Neural progenitor cell (in vitro differentiated cells): ENCODE data around the gene C9. TPM values are rescaled to one million over a fixed set of nuclear protein-coding genes. Genes with fewer than 3 reads are reported as not detected.

Experiments
- DNase-seq: peaks from one replicate; pipeline ENCODE4 v3.0.0-alpha.2; 2016; ENCODE audit warnings: low spot score
- H2AFZ ChIP-seq: fragments of 200-600 bp; sonication (generic); replicated peaks from 2 replicates; pipeline ENCODE4 v1.6.1; 2016; ENCODE audit warnings: antibody characterized with exemption
- H3F3A ChIP-seq: fragments of 200-600 bp; sonication (generic); 2 replicates; pipeline ENCODE4 v1.6.1; 2016; ENCODE audit warnings: antibody characterized with exemption, low read depth
- H3K27ac ChIP-seq: fragments of 200-600 bp; sonication (generic); 2 replicates; pipeline ENCODE4 v1.5.1; 2016; ENCODE audit warnings: mild to moderate bottlenecking
- H3K27me3 ChIP-seq: fragments of 200-600 bp; sonication (generic); 2 replicates; pipeline ENCODE4 v1.6.1; 2016; ENCODE audit warnings: mild to moderate bottlenecking, moderate library complexity
- H3K36me3 ChIP-seq: fragments of 200-600 bp; sonication (generic); 2 replicates; pipeline ENCODE4 v1.5.1; 2016
- H3K4me1 ChIP-seq: fragments of 200-600 bp; sonication (generic); 2 replicates; pipeline ENCODE4 v1.6.1; 2016; ENCODE audit warnings: mixed run types
- H3K4me2 ChIP-seq: fragments of 200-600 bp; sonication (generic); 2 replicates; pipeline ENCODE4 v1.6.1; 2016
- H3K4me3 ChIP-seq: fragments of 200-600 bp; sonication (generic); 2 replicates; pipeline ENCODE4 v1.5.1; 2016
- H3K79me2 ChIP-seq: fragments of 200-600 bp; sonication (generic); 2 replicates; pipeline ENCODE4 v1.6.1; 2016; ENCODE audit warnings: low read depth
- H3K9ac ChIP-seq: fragments of 200-600 bp; sonication (generic); 2 replicates; pipeline ENCODE4 v1.6.1; 2016
- H3K9me3 ChIP-seq: fragments of 200-600 bp; sonication (generic); 2 replicates; pipeline ENCODE4 v1.5.1; 2016; ENCODE audit warnings: low read depth
- H4K20me1 ChIP-seq: fragments of 200-600 bp; sonication (generic); 2 replicates; pipeline ENCODE4 v1.6.1; 2016; ENCODE audit warnings: low read depth
- H3K27ac Mint-ChIP-seq: 3 replicates; pipeline ENCODE4 v1.8.0; 2021; ENCODE audit warnings: mixed read lengths
- H3K27me3 Mint-ChIP-seq: 2 replicates; pipeline ENCODE4 v1.8.0; 2022; ENCODE audit warnings: low read depth, mild to moderate bottlenecking, inconsistent platforms, moderate library complexity, mixed read lengths; ENCODE audit not compliant: insufficient read depth
- H3K36me3 Mint-ChIP-seq: 3 replicates; pipeline ENCODE4 v1.8.0; 2021; ENCODE audit warnings: mixed read lengths
- H3K4me1 Mint-ChIP-seq: 3 replicates; pipeline ENCODE4 v1.8.0; 2021; ENCODE audit warnings: mixed read lengths
- H3K4me3 Mint-ChIP-seq: 3 replicates; pipeline ENCODE4 v1.8.0; 2021; ENCODE audit warnings: mild to moderate bottlenecking, moderate library complexity, mixed read lengths
- H3K9me3 Mint-ChIP-seq: 3 replicates; pipeline ENCODE4 v1.8.0; 2020; ENCODE audit warnings: mixed read lengths
- CTCF ChIP-seq: fragments of 200-600 bp; sonication (generic); IDR thresholded peaks from 2 replicates; pipeline ENCODE4 v1.5.1; 2017; ENCODE audit warnings: antibody characterized with exemption, mild to moderate bottlenecking
- EZH2 ChIP-seq: fragments of 200-600 bp; sonication (generic); IDR thresholded peaks from 2 replicates; pipeline ENCODE4 v1.6.1; 2017; ENCODE audit warnings: antibody characterized with exemption, mild to moderate bottlenecking, moderate library complexity
- EZH2phosphoT487 ChIP-seq: fragments of 200-600 bp; sonication (generic); IDR thresholded peaks from 2 replicates; pipeline ENCODE4 v1.6.1; 2017; ENCODE audit warnings: antibody characterized with exemption
- total RNA-seq: library from RNA; depleted of rRNA; stranded (reverse); fragments of >200 nt; gene quantifications from 2 replicates; pipeline ENCODE4 v1.2.3, GENCODE V29; 2015; ENCODE audit warnings: low replicate concordance

C9 gene
- total RNA-seq, 1 donor from 2014 or later = not detected

- Mint-ChIP-seq H3K9me3 (no peaks in the 10 kb centered on the region), H3K27ac (no peak overlapping the region), H3K27me3 (no peaks in the 10 kb centered on the region), H3K4me1 (no peaks in the 10 kb centered on the region), H3K4me3 (no peak overlapping the region), H3K36me3 (no peaks in the 10 kb centered on the region)
- Histone ChIP-seq H3K9ac (no peak overlapping the region), H3K4me1 (no peaks in the 10 kb centered on the region), H3K36me3 (peaks cover 7% of the 10 kb centered on the region), H3K9me3 (no peaks in the 10 kb centered on the region), H3K27me3 (no peaks in the 10 kb centered on the region), H3K79me2 (no peaks in the 10 kb centered on the region), H3K27ac (no peak overlapping the region), H3K4me3 (no peak overlapping the region), H3K4me2 (no peak overlapping the region), H2AFZ (no peak overlapping the region), H4K20me1 (no peaks in the 10 kb centered on the region), H3F3A (no peaks in the 10 kb centered on the region)
- DNase-seq = no peak
- TF ChIP-seq CTCF (no peak), EZH2phosphoT487 (no peak), EZH2 (no peak)
Observed at GRCh38 chr5:39302472-39302871, 61.8 kb downstream of the C9 start.

GRCh38 chr5:39301406-39301805 is 62.9 kb downstream of the C9 start:
- Mint-ChIP-seq H3K27ac (no peak overlapping the region), H3K4me3 (no peak overlapping the region), H3K9me3 (no peaks in the 10 kb centered on the region), H3K36me3 (no peaks in the 10 kb centered on the region), H3K27me3 (no peaks in the 10 kb centered on the region), H3K4me1 (no peaks in the 10 kb centered on the region)
- H3K4me1 ChIP-seq = no peaks in the 10 kb centered on the region
- no peak overlapping the region for H3K4me2 ChIP-seq
- H4K20me1 ChIP-seq = no peaks in the 10 kb centered on the region
- H3K9ac ChIP-seq = no peak overlapping the region
- no peaks in the 10 kb centered on the region for H3F3A ChIP-seq
- H3K27ac ChIP-seq = no peak overlapping the region
- no peak overlapping the region for H3K4me3 ChIP-seq
- no peak for TF ChIP-seq EZH2phosphoT487
- no peak for TF ChIP-seq EZH2
- no peak for TF ChIP-seq CTCF
- peaks cover 7% of the 10 kb centered on the region for H3K36me3 ChIP-seq
- DNase-seq = no peak
- no peaks in the 10 kb centered on the region for H3K27me3 ChIP-seq
- no peaks in the 10 kb centered on the region for H3K9me3 ChIP-seq
- H2AFZ ChIP-seq = no peak overlapping the region
- H3K79me2 ChIP-seq = no peaks in the 10 kb centered on the region

GRCh38 chr5:39299962-39300361 is 64.3 kb downstream of the C9 start:
- Histone ChIP-seq H3F3A (no peaks in the 10 kb centered on the region), H3K4me1 (no peaks in the 10 kb centered on the region), H3K27ac (no peak overlapping the region), H3K79me2 (no peaks in the 10 kb centered on the region), H3K4me2 (no peak overlapping the region), H3K4me3 (no peak overlapping the region), H4K20me1 (no peaks in the 10 kb centered on the region), H3K36me3 (peaks cover 7% of the 10 kb centered on the region), H3K9me3 (no peaks in the 10 kb centered on the region), H2AFZ (no peak overlapping the region), H3K27me3 (no peaks in the 10 kb centered on the region), H3K9ac (no peak overlapping the region)
- TF ChIP-seq EZH2 (no peak), EZH2phosphoT487 (no peak), CTCF (no peak)
- Mint-ChIP-seq H3K9me3 (no peaks in the 10 kb centered on the region), H3K27me3 (no peaks in the 10 kb centered on the region), H3K27ac (no peak overlapping the region), H3K4me3 (no peak overlapping the region), H3K36me3 (no peaks in the 10 kb centered on the region), H3K4me1 (no peaks in the 10 kb centered on the region)
- no peak for DNase-seq
